Loucy (cell line): Measurements from ENCODE around the gene FGF5.

Experiments
- H2AFZ ChIP-seq: fragments of 200-600 bp; sonication (generic); 2 replicates; pipeline ENCODE4 v1.6.0; 2016; ENCODE audit warnings: antibody characterized with exemption, mild to moderate bottlenecking, low read length, moderate library complexity
- H3F3A ChIP-seq: fragments of 200-600 bp; 2 replicates; pipeline ENCODE4 v1.6.0; 2016; ENCODE audit warnings: antibody characterized with exemption, low read depth, mild to moderate bottlenecking
- H3K27me3 ChIP-seq: fragments of 200-600 bp; sonication (generic); 2 replicates; pipeline ENCODE4 v1.6.1; 2014; ENCODE audit warnings: low read length, mild to moderate bottlenecking; ENCODE audit not compliant: insufficient read depth, poor library complexity, severe bottlenecking
- H3K36me3 ChIP-seq: fragments of 200-600 bp; sonication (generic); 2 replicates; pipeline ENCODE4 v1.6.1; 2016; ENCODE audit warnings: low read length; ENCODE audit not compliant: insufficient read depth
- H3K4me1 ChIP-seq: fragments of 200-600 bp; sonication (generic); 2 replicates; pipeline ENCODE4 v1.5.1; 2014; ENCODE audit warnings: low read length, mild to moderate bottlenecking; ENCODE audit not compliant: insufficient read depth, poor library complexity, severe bottlenecking
- H3K4me2 ChIP-seq: fragments of 200-600 bp; sonication (generic); 2 replicates; pipeline ENCODE4 v1.6.0; 2014; ENCODE audit warnings: antibody characterized with exemption, low read length, low read depth, mild to moderate bottlenecking; ENCODE audit not compliant: poor library complexity, severe bottlenecking
- H3K4me3 ChIP-seq: fragments of 200-600 bp; sonication (generic); 2 replicates; pipeline ENCODE4 v1.5.1; 2014; ENCODE audit warnings: low read length, mild to moderate bottlenecking, mixed read lengths; ENCODE audit not compliant: poor library complexity, severe bottlenecking
- H3K79me2 ChIP-seq: fragments of 200-600 bp; sonication (generic); 2 replicates; pipeline ENCODE4 v1.6.1; 2014; ENCODE audit warnings: low read length; ENCODE audit not compliant: insufficient read depth
- H3K9ac ChIP-seq: fragments of 200-600 bp; sonication (generic); 2 replicates; pipeline ENCODE4 v1.6.0; 2014; ENCODE audit warnings: mild to moderate bottlenecking, low read depth, low read length, moderate library complexity; ENCODE audit not compliant: poor library complexity, severe bottlenecking
- H3K9me2 ChIP-seq: fragments of 200-600 bp; sonication (generic); replicated peaks from 2 replicates; pipeline ENCODE4 v1.6.1; 2016; ENCODE audit warnings: low read depth, low read length, mixed read lengths
- H3K9me3 ChIP-seq: fragments of 200-600 bp; sonication (generic); 2 replicates; pipeline ENCODE4 v1.6.1; 2014; ENCODE audit warnings: mild to moderate bottlenecking, antibody characterized with exemption, low read length, low read depth; ENCODE audit not compliant: insufficient read depth
- H4K20me1 ChIP-seq: fragments of 200-600 bp; sonication (generic); 2 replicates; pipeline ENCODE4 v1.6.0; 2014; ENCODE audit warnings: antibody characterized with exemption, low read length, mild to moderate bottlenecking; ENCODE audit not compliant: insufficient read depth, poor library complexity, severe bottlenecking
- CTCF ChIP-seq: fragments of 200-600 bp; sonication (generic); conservative IDR thresholded peaks from 2 replicates; pipeline ENCODE4 v1.5.1; 2014; ENCODE audit warnings: mild to moderate bottlenecking, antibody characterized with exemption, low read length
- EZH2phosphoT487 ChIP-seq: fragments of 200-600 bp; IDR thresholded peaks from 2 replicates; pipeline ENCODE4 v1.6.1; 2018; ENCODE audit warnings: antibody characterized with exemption, mild to moderate bottlenecking, moderate library complexity, borderline replicate concordance

The FGF5 gene

GRCh38 chr4:80252427-80252826, 14.0 kb upstream of the FGF5 start:
- Histone ChIP-seq H3K4me2 (no peak overlapping the region), H4K20me1 (no peaks in the 10 kb centered on the region)

GRCh38 chr4:80252953-80253352, 13.5 kb upstream of the FGF5 start:
- peaks cover 4% of the 10 kb centered on the region for H3K27me3 ChIP-seq
- peaks cover 9% of the 10 kb centered on the region for H3K4me1 ChIP-seq
- H3K79me2 ChIP-seq: no peaks in the 10 kb centered on the region
- H3K4me2 ChIP-seq: peak overlapping the region; percentile 70
- H2AFZ ChIP-seq: peak overlapping the region; percentile 13; the same call in 1 of the 2 replicates
- TF ChIP-seq CTCF: no peak
- TF ChIP-seq EZH2phosphoT487: no peak
- H3F3A ChIP-seq: peaks cover 6% of the 10 kb centered on the region
- H3K9me3 ChIP-seq: no peaks in the 10 kb centered on the region
- H3K36me3 ChIP-seq: no peaks in the 10 kb centered on the region
- no peaks in the 10 kb centered on the region for H4K20me1 ChIP-seq
- peak overlapping the region; percentile 58 for H3K4me3 ChIP-seq
- no peaks in the 10 kb centered on the region for H3K9me2 ChIP-seq
- no peak overlapping the region for H3K9ac ChIP-seq

More at GRCh38 chr4:80252427-80252826, 14.0 kb upstream of the FGF5 start:
- Histone ChIP-seq H3K4me1 (peaks cover 9% of the 10 kb centered on the region), H3F3A (peaks cover 6% of the 10 kb centered on the region), H3K27me3 (peaks cover 4% of the 10 kb centered on the region), H2AFZ (no peak overlapping the region), H3K9ac (no peak overlapping the region), H3K79me2 (no peaks in the 10 kb centered on the region), H3K9me3 (no peaks in the 10 kb centered on the region), H3K4me3 (no peak overlapping the region), H3K36me3 (no peaks in the 10 kb centered on the region), H3K9me2 (no peaks in the 10 kb centered on the region)
- no peak for TF ChIP-seq CTCF
- TF ChIP-seq EZH2phosphoT487: no peak

DNA sequence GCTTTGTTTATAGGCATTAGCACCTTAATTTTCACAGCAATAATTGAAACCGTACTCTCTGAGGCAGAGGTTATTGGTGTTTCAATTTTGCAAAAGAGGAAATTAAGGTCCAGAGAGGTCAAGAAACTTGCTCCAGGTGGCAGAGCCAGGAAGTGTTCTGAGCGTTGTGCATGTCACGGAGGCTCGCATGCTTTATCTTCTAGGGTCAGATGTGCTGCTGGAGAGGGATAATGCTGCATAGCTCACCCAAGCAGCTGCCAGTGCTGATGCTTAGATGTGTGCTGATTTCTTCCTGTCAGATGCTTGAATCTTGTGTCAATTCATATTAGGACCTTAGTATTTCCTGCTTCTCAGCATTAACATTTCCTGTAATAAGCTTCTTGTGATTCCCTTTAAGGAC, 13.0 kb upstream of the FGF5 start:
- peak overlapping the region; percentile 70 for H3K4me2 ChIP-seq
- peak overlapping the region; percentile 13; the same call in 1 of the 2 replicates for H2AFZ ChIP-seq
- H3K79me2 ChIP-seq: no peaks in the 10 kb centered on the region
- peaks cover 9% of the 10 kb centered on the region for H3K4me1 ChIP-seq
- H3K9ac ChIP-seq: no peak overlapping the region
- no peaks in the 10 kb centered on the region for H3K9me3 ChIP-seq
- H3K4me3 ChIP-seq: peak overlapping the region; percentile 58
- peaks cover 6% of the 10 kb centered on the region for H3F3A ChIP-seq
- TF ChIP-seq CTCF: no peak
- TF ChIP-seq EZH2phosphoT487: peak; percentile 71; the same call in 1 of the 2 replicates
- no peaks in the 10 kb centered on the region for H3K36me3 ChIP-seq
- H4K20me1 ChIP-seq: no peaks in the 10 kb centered on the region
- H3K27me3 ChIP-seq: peaks cover 4% of the 10 kb centered on the region
- no peaks in the 10 kb centered on the region for H3K9me2 ChIP-seq
